Liver (tissue), 9 donors: ENCODE data around the gene LMTK2. TPM values are rescaled to one million over a fixed set of nuclear protein-coding genes. Genes with fewer than 3 reads are reported as not detected.

Experiments used
- DNase-seq: peaks from one replicate; pipeline ENCODE4 v3.0.0-alpha.2; 2017; ENCODE audit warnings: low spot score
- H3K27ac ChIP-seq, 2 donors: one replicate each; pipeline ENCODE4 v1.7.0; 2013; ENCODE audit warnings: inconsistent platforms in 2 of 2, low read length in 2 of 2, control low read depth in 1 of 2, low read depth in 1 of 2, mild to moderate bottlenecking in 1 of 2
- H3K27me3 ChIP-seq, 4 donors: one replicate each; pipeline versions ENCODE4 v1.6.1 to v1.7.0; 2013; ENCODE audit warnings: low read length in 3 of 4, inconsistent platforms in 1 of 4, mild to moderate bottlenecking in 1 of 4, moderate library complexity in 1 of 4; ENCODE audit not compliant: control insufficient read depth in 4 of 4, insufficient read depth in 4 of 4
- H3K36me3 ChIP-seq, 4 donors: one replicate each; pipeline versions ENCODE4 v1.6.1 to v1.7.0; 2013; ENCODE audit warnings: low read length in 3 of 4, mild to moderate bottlenecking in 3 of 4, low read depth in 1 of 4, moderate library complexity in 1 of 4; ENCODE audit not compliant: control insufficient read depth in 4 of 4, insufficient read depth in 3 of 4
- H3K4me1 ChIP-seq, 4 donors: one replicate each; pipeline versions ENCODE4 v1.6.1 to v1.7.0; 2013; ENCODE audit warnings: low read length in 3 of 4, mild to moderate bottlenecking in 3 of 4, moderate library complexity in 1 of 4; ENCODE audit not compliant: control insufficient read depth in 4 of 4, insufficient read depth in 4 of 4
- H3K4me3 ChIP-seq, 3 donors: one replicate each; pipeline versions ENCODE4 v1.6.1 to v1.7.0; 2013; ENCODE audit warnings: low read length in 3 of 3, control low read depth in 1 of 3, low read depth in 1 of 3, mild to moderate bottlenecking in 1 of 3
- H3K9ac ChIP-seq, 2 donors: one replicate each; pipeline ENCODE4 v1.7.0; 2013; ENCODE audit warnings: low read length in 2 of 2, mild to moderate bottlenecking in 2 of 2, moderate library complexity in 2 of 2, control low read depth in 1 of 2, low read depth in 1 of 2
- H3K9me3 ChIP-seq, 4 donors: one replicate each; pipeline versions ENCODE4 v1.6.1 to v1.7.0; 2013; ENCODE audit warnings: low read length in 3 of 4; ENCODE audit not compliant: control insufficient read depth in 4 of 4
- ATF3 ChIP-seq: IDR thresholded peaks from 2 replicates; pipeline ENCODE4 v1.6.1; 2016; ENCODE audit warnings: antibody characterized with exemption
- CTCF ChIP-seq: fragments of 150-350 bp; IDR thresholded peaks from 2 replicates; pipeline ENCODE4 v1.5.1; 2017; ENCODE audit warnings: improper control_type of control experiment, low read depth, low read length; ENCODE audit not compliant: missing input control
- FOXA2 ChIP-seq: IDR thresholded peaks from 2 replicates; pipeline ENCODE4 v1.6.1; 2016; ENCODE audit warnings: antibody characterized with exemption
- GABPA ChIP-seq, 2 donors: IDR thresholded peaks in 1 of 2; conservative IDR thresholded peaks in 1 of 2; 2 replicates each; pipeline ENCODE4 v1.6.1; 2016; ENCODE audit warnings: antibody characterized with exemption in 2 of 2, mild to moderate bottlenecking in 1 of 2, moderate library complexity in 1 of 2
- HNF4G ChIP-seq: IDR thresholded peaks from 2 replicates; pipeline ENCODE4 v1.6.1; 2016; ENCODE audit warnings: antibody characterized with exemption
- JUND ChIP-seq, 2 donors: IDR thresholded peaks; 2 replicates each; pipeline ENCODE4 v1.6.1; 2016; ENCODE audit warnings: antibody characterized with exemption in 2 of 2
- MAX ChIP-seq: IDR thresholded peaks from 2 replicates; pipeline ENCODE4 v1.6.1; 2016; ENCODE audit warnings: antibody characterized with exemption
- RAD21 ChIP-seq, 2 donors: IDR thresholded peaks; 2 replicates each; pipeline ENCODE4 v1.6.1; 2016; ENCODE audit warnings: antibody characterized with exemption in 2 of 2, mild to moderate bottlenecking in 2 of 2
- REST ChIP-seq: IDR thresholded peaks from 2 replicates; pipeline ENCODE4 v1.6.1; 2016; ENCODE audit warnings: antibody characterized with exemption, mild to moderate bottlenecking
- RXRA ChIP-seq, 2 donors: IDR thresholded peaks; 2 replicates each; pipeline ENCODE4 v1.6.1; 2017 to 2018; ENCODE audit warnings: antibody characterized with exemption in 2 of 2, mild to moderate bottlenecking in 1 of 2
- SP1 ChIP-seq: IDR thresholded peaks from 2 replicates; pipeline ENCODE4 v1.6.1; 2018; ENCODE audit warnings: antibody characterized with exemption, mild to moderate bottlenecking
- TAF1 ChIP-seq: conservative IDR thresholded peaks from 2 replicates; pipeline ENCODE4 v1.6.1; 2016; ENCODE audit warnings: antibody characterized with exemption, mild to moderate bottlenecking
- YY1 ChIP-seq: IDR thresholded peaks from 2 replicates; pipeline ENCODE4 v1.6.1; 2016; ENCODE audit warnings: antibody characterized with exemption, mild to moderate bottlenecking
- ZBTB33 ChIP-seq: IDR thresholded peaks from 2 replicates; pipeline ENCODE4 v1.6.1; 2016; ENCODE audit warnings: antibody characterized with exemption
- WGBS: extraction: QIAGEN DNeasy Blood & Tissue Kit; methylation state at CpG from one replicate; pipeline ENCODE4 v1.1.7; 2013; 5-methylcytosine and 5-hydroxymethylcytosine counted together
- polyA plus RNA-seq, 2 donors: library from polyadenylated mRNA; stranded (reverse) in 1 of 2; unstranded in 1 of 2; fragments of 200-250 nt in 1 of 2; fragments of >200 nt in 1 of 2; fragmentation: Nextera tagmentation in 1 of 2; extraction: Ambion mirVana in 1 of 2; gene quantifications; one replicate each; pipeline versions ENCODE4 v1.2.1 to v1.2.3, GENCODE V29; 2013 to 2015
- total RNA-seq, 2 donors: library from RNA; depleted of rRNA; stranded (reverse); fragments of >200 nt; gene quantifications; one replicate each; pipeline ENCODE4 v1.2.3, GENCODE V29; 2014
- donor health status: healthy.
- donor health status: healthy.
- donor health status: healthy.
- donor health status: healthy.
- donor health status: healthy.

Gene LMTK2
- total and polyA plus RNA-seq, 4 donors, result 3.1 to 14.3 (median 9.0) TPM

- TF ChIP-seq REST (no peak), ATF3 (no peak), JUND (IDR thresholded peaks at IDR 0.05) (no peak)
Measured at GRCh38 chr7:98137134-98137825, 30.6 kb downstream of the LMTK2 start (continued).

GRCh38 chr7:98137826-98138151, 31.1 kb downstream of the LMTK2 start:
- WGBS, result 88% methylated on average over 4 of the region's 4 CpGs
- H3K27ac ChIP-seq, result no peak overlapping the region

GRCh38 chr7:98138672-98139071, 32.0 kb downstream of the LMTK2 start:
- H3K36me3 ChIP-seq, result peaks cover 3 to 13% (median 8%) of the 10 kb centered on the region in 4 donors
- no peak for TF ChIP-seq YY1
- TF ChIP-seq GABPA (IDR thresholded peaks at IDR 0.05 in 1 of 2, conservative IDR thresholded peaks at IDR 0.05 in 1 of 2), result no peak
- no peak for TF ChIP-seq HNF4G
- TF ChIP-seq CTCF, result no peak
- no peak for TF ChIP-seq REST
- TF ChIP-seq ZBTB33, result no peak

More at GRCh38 chr7:98137826-98138151, 31.1 kb downstream of the LMTK2 start:
- Histone ChIP-seq H3K36me3 (peaks cover under 1 to 9% (median 4%) of the 10 kb centered on the region in 4 donors), H3K4me3 (no peak overlapping the region), H3K9me3 (no peaks in the 10 kb centered on the region), H3K4me1 (peaks cover 7 to 42% (median 28%) of the 10 kb centered on the region in 4 donors), H3K27me3 (no peaks in the 10 kb centered on the region), H3K9ac (no peak overlapping the region)
- DNase-seq, result no peak
- TF ChIP-seq RXRA (IDR thresholded peaks at IDR 0.05) (no peak), MAX (no peak), TAF1 (no peak), ZBTB33 (no peak), SP1 (no peak), YY1 (no peak), RAD21 (IDR thresholded peaks at IDR 0.05) (no peak), FOXA2 (no peak), JUND (IDR thresholded peaks at IDR 0.05) (no peak)

More at GRCh38 chr7:98138672-98139071, 32.0 kb downstream of the LMTK2 start:
- DNase-seq, result no peak
- no peak overlapping the region for H3K27ac ChIP-seq
- WGBS, result 97% methylated on average over 6 of the region's 6 CpGs
- H3K9ac ChIP-seq, result no peak overlapping the region
- H3K4me3 ChIP-seq, result no peak overlapping the region
- no peaks in the 10 kb centered on the region for H3K27me3 ChIP-seq
- H3K9me3 ChIP-seq, result no peaks in the 10 kb centered on the region
- peaks cover 5 to 33% (median 20%) of the 10 kb centered on the region in 4 donors for H3K4me1 ChIP-seq
